Measurements from ENCODE around the gene CLEC3B. TPM values are rescaled to one million over a fixed set of nuclear protein-coding genes. Genes with fewer than 3 reads are reported as not detected.
A peak's percentile ranks its signal among the peaks of the same experiment; 100 is the strongest.

Gene CLEC3B
- total RNA-seq, 6 donors from 2014 or later: 6.3 to 332 (median 140) TPM

- Histone ChIP-seq H3K4me1 (peaks cover 35 to 54% (median 37%) of the 10 kb centered on the region in 4 donors), H3K4me3 (no peak overlapping the region), H3K27ac (peak overlapping the region in 1 of 4 donors; percentile 73), H3K9me3 (no peaks in the 10 kb centered on the region), H3K27me3 (no peaks in the 10 kb centered on the region), H3K36me3 (no peaks in the 10 kb centered on the region)
- WGBS, 2 donors: 2% methylated on average over 7 to 11 of the region's 11 CpGs
- ATAC-seq (ENCODE audit: low FRiP score in 2 of 2) (peak; percentile 87 to 91), DNase-seq (peak; percentile 71 to 96)
- TF ChIP-seq EP300 (IDR thresholded peaks at IDR 0.05): no peak
- TF ChIP-seq CTCF (IDR thresholded peaks at IDR 0.05): peak; percentile 92 to 97 (median 96)
- TF ChIP-seq POLR2AphosphoS5 (IDR thresholded peaks at IDR 0.05): peak in 1 of 2 donors; percentile 54
- TF ChIP-seq POLR2A (IDR thresholded peaks at IDR 0.05): no peak
These were observed 11.8 kb downstream of the CLEC3B start for GRCh38 chr3:45037720-45038455.

DNA sequence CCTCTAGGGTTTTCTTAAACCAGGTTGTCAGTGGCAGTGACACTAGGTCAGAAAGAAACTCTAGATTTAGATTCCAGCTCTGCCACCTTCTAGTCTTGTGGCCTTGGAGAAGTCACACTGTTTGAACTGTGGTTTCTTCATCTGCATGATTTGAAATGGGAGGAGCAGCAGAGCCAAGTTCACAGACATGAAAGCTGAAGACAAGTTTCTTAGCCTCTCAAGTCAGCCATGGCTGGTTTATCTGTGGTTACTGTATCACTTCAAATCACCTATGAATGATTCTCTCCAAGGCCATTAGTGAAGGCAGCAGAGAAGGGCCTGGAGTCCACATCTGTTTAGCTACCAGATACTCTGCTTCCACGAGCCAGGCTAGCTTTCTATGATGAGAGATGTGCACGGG lies 15.6 kb downstream of the CLEC3B start:
- WGBS, 2 donors: 90 to 93% methylated on average over 2 of the region's 2 CpGs
- Histone ChIP-seq H3K36me3 (no peaks in the 10 kb centered on the region), H3K27ac (no peak overlapping the region), H3K9me3 (no peaks in the 10 kb centered on the region), H3K27me3 (no peaks in the 10 kb centered on the region), H3K4me3 (no peak overlapping the region), H3K4me1 (peaks cover 5 to 19% (median 8%) of the 10 kb centered on the region in 4 donors)
- no peak for ATAC-seq (ENCODE audit: low FRiP score in 2 of 2)
- no peak for DNase-seq
- no peak for TF ChIP-seq POLR2A (IDR thresholded peaks at IDR 0.05)
- TF ChIP-seq EP300 (IDR thresholded peaks at IDR 0.05): no peak
- TF ChIP-seq POLR2AphosphoS5 (IDR thresholded peaks at IDR 0.05): no peak

GRCh38 chr3:45042162-45042561 lies 16.1 kb downstream of the CLEC3B start:
- DNase-seq: no peak
- WGBS, 2 donors: 80 to 90% methylated on average over 3 of the region's 3 CpGs

GRCh38 chr3:45043728-45044299 lies 17.7 kb downstream of the CLEC3B start:
- Histone ChIP-seq H3K4me1 (peaks cover 0 to 9% (median 1%) of the 10 kb centered on the region in 4 donors), H3K4me3 (no peak overlapping the region), H3K27ac (peak overlapping the region; percentile 36 to 59 (median 38)), H3K27me3 (no peaks in the 10 kb centered on the region), H3K36me3 (no peaks in the 10 kb centered on the region), H3K9me3 (no peaks in the 10 kb centered on the region)
- no peak for DNase-seq
- TF ChIP-seq EP300 (IDR thresholded peaks at IDR 0.05) (no peak), CTCF (IDR thresholded peaks at IDR 0.05) (no peak), POLR2AphosphoS5 (IDR thresholded peaks at IDR 0.05) (no peak)
- 50 to 63% methylated on average over 2 of the region's 2 CpGs for WGBS, 2 donors
- peak in 1 of 2 donors; percentile 70 for ATAC-seq (ENCODE audit: low FRiP score in 2 of 2)

More at GRCh38 chr3:45042162-45042561, 16.1 kb downstream of the CLEC3B start:
- peaks cover 1 to 14% (median 5%) of the 10 kb centered on the region in 4 donors for H3K4me1 ChIP-seq
- H3K9me3 ChIP-seq: no peaks in the 10 kb centered on the region
- no peak for ATAC-seq (ENCODE audit: low FRiP score in 2 of 2)
- no peaks in the 10 kb centered on the region for H3K36me3 ChIP-seq
- TF ChIP-seq POLR2A (IDR thresholded peaks at IDR 0.05) (no peak), CTCF (IDR thresholded peaks at IDR 0.05) (no peak), EP300 (IDR thresholded peaks at IDR 0.05) (no peak), POLR2AphosphoS5 (IDR thresholded peaks at IDR 0.05) (no peak)
- H3K27ac ChIP-seq: no peak overlapping the region
- H3K27me3 ChIP-seq: no peaks in the 10 kb centered on the region
- no peak overlapping the region for H3K4me3 ChIP-seq

- H3K36me3 ChIP-seq: no peaks in the 10 kb centered on the region
- no peaks in the 10 kb centered on the region for H3K27me3 ChIP-seq
- H3K9me3 ChIP-seq: no peaks in the 10 kb centered on the region
- no peak overlapping the region for H3K27ac ChIP-seq
- WGBS, 2 donors: 67 to 70% methylated on average over 4 of the region's 4 CpGs
- no peak for TF ChIP-seq EP300 (IDR thresholded peaks at IDR 0.05)
- TF ChIP-seq CTCF (IDR thresholded peaks at IDR 0.05): no peak
- no peak for TF ChIP-seq POLR2A (IDR thresholded peaks at IDR 0.05)
- no peak for TF ChIP-seq POLR2AphosphoS5 (IDR thresholded peaks at IDR 0.05)
- DNase-seq (no peak), ATAC-seq (ENCODE audit: low FRiP score in 2 of 2) (no peak)
- H3K4me1 ChIP-seq: no peaks in the 10 kb centered on the region
- H3K4me3 ChIP-seq: no peak overlapping the region
These were observed 22.1 kb downstream of the CLEC3B start for GRCh38 chr3:45048244-45048643.
